K562 (cell line): ENCODE results near the gene RAI14. TPM values are rescaled to one million over a fixed set of nuclear protein-coding genes. Genes with fewer than 3 reads are reported as not detected.

Source experiments
- ATAC-seq: fragments of 200-7000 bp; cut with Tn5 transposase; 3 replicates; pipeline ENCODE4 v1.9.1; 2020; ENCODE audit warnings: moderate library complexity
- BruUV-seq: library from RNA; stranded (reverse); fragments of 400-500 nt; replicated peaks from 2 replicates; lab custom pipeline; 2021; lab: Mats Ljungman, UMichigan
- CTCF ChIA-PET: fragments of 300-600 bp; formaldehyde crosslinking; extraction: SDS; loops from one replicate; lab custom pipeline; 2021; ENCODE audit warnings: low intra/inter-chr PET ratio; lab: Yijun Ruan, JAX
- POLR2A ChIA-PET: fragments of 300-600, 350-650 bp; sonication (Branson Sonifier 250); formaldehyde crosslinking; extraction: SDS; loops from one replicate; lab custom pipeline; 2021; ENCODE audit warnings: antibody characterized with exemption, inconsistent platforms; lab: Yijun Ruan, JAX
- DNase-seq, 4 experiments: peaks; one replicate each; pipeline versions ENCODE4 v3.0.0 to v3.0.0-alpha.2; 2011 to 2018; ENCODE audit warnings: low spot score in 3 of 4, mixed read lengths in 3 of 4; ENCODE audit errors: extremely low read depth in 1 of 4
- FAIRE-seq: peaks from 2 replicates; lab custom pipeline; 2011; peaks lifted over from hg19 to GRCh38; lab: Jason Lieb, UNC
- H2AFZ ChIP-seq: 2 replicates; pipeline ENCODE4 v1.6.0; 2011; ENCODE audit warnings: low read depth, low read length, control low read depth, inconsistent platforms
- H3K27ac ChIP-seq: fragments of 200-600 bp; 3 replicates; pipeline ENCODE4 v1.8.0; 2011; ENCODE audit warnings: low read depth, mild to moderate bottlenecking, control low read depth, inconsistent platforms, low read length, moderate library complexity, mixed read lengths; ENCODE audit errors: extremely low read depth
- H3K27me3 ChIP-seq, 2 experiments: fragments of 300-600 bp in 1 of 2; 2 replicates in 1 of 2; 3 replicates in 1 of 2; pipeline versions ENCODE4 v1.6.0 to v1.8.0; 2011; ENCODE audit warnings: inconsistent platforms in 2 of 2, low read length in 2 of 2, mild to moderate bottlenecking in 1 of 2, mixed read lengths in 1 of 2, moderate library complexity in 1 of 2; ENCODE audit not compliant: control insufficient read depth in 2 of 2, insufficient read depth in 2 of 2
- H3K36me3 ChIP-seq: fragments of 300-600 bp; 3 replicates; pipeline ENCODE4 v1.8.0; 2011; ENCODE audit warnings: mild to moderate bottlenecking, low read length, inconsistent platforms; ENCODE audit not compliant: control insufficient read depth, insufficient read depth
- H3K4me1 ChIP-seq, 2 experiments: fragments of 200-600 bp in 1 of 2; replicated peaks in 1 of 2; 2 replicates in 1 of 2; 3 replicates in 1 of 2; pipeline versions ENCODE4 v1.5.1 to v1.8.0; 2011; ENCODE audit warnings: inconsistent platforms in 2 of 2, low read length in 2 of 2, mild to moderate bottlenecking in 1 of 2, mixed read lengths in 1 of 2, moderate library complexity in 1 of 2; ENCODE audit not compliant: control insufficient read depth in 2 of 2, insufficient read depth in 2 of 2
- H3K4me2 ChIP-seq: 2 replicates; pipeline ENCODE4 v1.6.1; 2011; ENCODE audit warnings: low read length, control low read depth, inconsistent platforms, mixed read lengths; ENCODE audit not compliant: insufficient read depth
- H3K4me3 ChIP-seq: fragments of 200-600 bp; sonication (generic), shearing (Covaris generic); 2 replicates; pipeline ENCODE4 v1.5.1; 2016; ENCODE audit warnings: control low read depth, inconsistent platforms
- H3K79me2 ChIP-seq: fragments of 200-600 bp; 3 replicates; pipeline ENCODE4 v1.8.0; 2011; ENCODE audit warnings: low read length, inconsistent platforms; ENCODE audit not compliant: control insufficient read depth, insufficient read depth
- H3K9ac ChIP-seq, 2 experiments: 2 replicates each; pipeline versions ENCODE4 v1.6.0 to v1.6.1; 2011; ENCODE audit warnings: low read depth in 2 of 2, low read length in 2 of 2, control low read depth in 1 of 2, inconsistent platforms in 1 of 2, mild to moderate bottlenecking in 1 of 2, mixed read lengths in 1 of 2; ENCODE audit not compliant: insufficient read depth in 1 of 2
- H3K9me1 ChIP-seq: one replicate; pipeline ENCODE4 v1.6.0; 2011; ENCODE audit warnings: inconsistent platforms, mild to moderate bottlenecking, low read length, moderate library complexity; ENCODE audit not compliant: control insufficient read depth, insufficient read depth
- H3K9me3 ChIP-seq: replicated peaks from 2 replicates; pipeline ENCODE4 v1.5.1; 2011; ENCODE audit warnings: low read depth, low read length, inconsistent platforms; ENCODE audit not compliant: control insufficient read depth, insufficient read depth
- H4K20me1 ChIP-seq: replicated peaks from 2 replicates; pipeline ENCODE4 v1.6.1; 2011; ENCODE audit warnings: low read length, inconsistent platforms, mixed read lengths; ENCODE audit not compliant: control insufficient read depth, insufficient read depth
- E2F8 ChIP-seq: fragments of 450-650 bp; IDR thresholded peaks from 2 replicates; pipeline ENCODE4 v1.7.1; 2018; ENCODE audit warnings: mild to moderate bottlenecking, low read depth; ENCODE audit not compliant: partially characterized antibody
- GATAD2B ChIP-seq: fragments of 450-650 bp; IDR thresholded peaks from 2 replicates; pipeline ENCODE4 v1.6.1; 2017; ENCODE audit warnings: mild to moderate bottlenecking, borderline replicate concordance
- HDAC6 ChIP-seq: IDR thresholded peaks from 2 replicates; pipeline ENCODE4 v1.6.1; 2012; ENCODE audit warnings: low read depth, mild to moderate bottlenecking, control low read depth, inconsistent platforms, low read length, moderate library complexity
- NFE2L1 ChIP-seq: fragments of 450-650 bp; IDR thresholded peaks from 2 replicates; pipeline ENCODE4 v1.6.1; 2016; ENCODE audit warnings: missing genetic modification characterization, low read depth, mild to moderate bottlenecking, missing compliant biosample characterization, moderate library complexity, borderline replicate concordance
- NFYB ChIP-seq: IDR thresholded peaks from 2 replicates; pipeline ENCODE4 v1.6.1; 2011; ENCODE audit warnings: mild to moderate bottlenecking, moderate library complexity; ENCODE audit not compliant: insufficient read length; ENCODE audit errors: extremely low read depth
- RFX1 ChIP-seq: fragments of 450-650 bp; IDR thresholded peaks from 2 replicates; pipeline ENCODE4 v1.6.1; 2016; ENCODE audit warnings: mild to moderate bottlenecking, moderate library complexity
- SLC30A9 ChIP-seq: fragments of 250-450 bp; sonication (Bioruptor Pico); IDR thresholded peaks from 2 replicates; pipeline ENCODE4 v1.8.0; 2022; ENCODE audit warnings: mild to moderate bottlenecking, moderate library complexity
- ZNF133 ChIP-seq: fragments of 250-450 bp; sonication (Bioruptor Pico); IDR thresholded peaks from 2 replicates; pipeline ENCODE4 v1.4.0; 2020; ENCODE audit warnings: mild to moderate bottlenecking
- WGBS: fragments of 100-300 bp; shearing (Covaris generic); methylation state at CpG from one replicate; pipeline ENCODE4 v1.1.6; 2016; ENCODE audit warnings: low coverage, mixed read lengths; ENCODE audit not compliant: insufficient coverage; ENCODE audit errors: missing lambda C conversion rate; 5-methylcytosine and 5-hydroxymethylcytosine counted together
- in situ Hi-C: fragments of 300-500 bp; cut with MboI; formaldehyde crosslinking; loops from 4 replicates; pipeline ENCODE4 v1.15.0; 2018; ENCODE audit warnings: inconsistent platforms, mixed read lengths
- intact Hi-C: fragments of 100-400 bp; cut with micrococcal nuclease; formaldehyde crosslinking; loops from 2 replicates; pipeline ENCODE4 v1.14.2; 2022
- polyA plus RNA-seq, 8 experiments: library from polyadenylated mRNA; depleted of rRNA in 4 of 8; stranded (reverse) in 5 of 8; unstranded in 3 of 8; fragments of >200 nt; fragmentation: Nextera tagmentation in 2 of 8; fragmentation: Illumina TruSeq in 1 of 8; extraction: Ambion mirVana in 2 of 8; extraction: Trizol in 1 of 8; gene quantifications; 2 replicates each; pipeline versions ENCODE4 v1.2.1 to v1.2.3, GENCODE V29; 2011 to 2014; ENCODE audit warnings: inconsistent platforms in 1 of 8, missing spikeins in 1 of 8
- total RNA-seq, 7 experiments: library from RNA; depleted of rRNA in 6 of 7; stranded (reverse); fragments of >200 nt in 6 of 7; fragmentation: Illumina TruSeq in 2 of 7; extraction: Trizol in 2 of 7; gene quantifications; 2 replicates each; pipeline versions ENCODE4 v1.2.1 to v1.2.3, GENCODE V29; 2011 to 2021; ENCODE audit warnings: low replicate concordance in 1 of 7
- TF ChIP-seq, protein P1 (sequence below): fragments of 250-450 bp; sonication (Bioruptor Pico); IDR thresholded peaks from 2 replicates; pipeline ENCODE4 v1.9.0; 2021; ENCODE audit warnings: mild to moderate bottlenecking, inconsistent platforms

The RAI14 gene
- total and polyA plus RNA-seq, 9 of the 15 experiments (the other 6 are each of a cell fraction or from before 2014, with no cell fraction given) = 11.3 to 82.5 (median 34.8) TPM

DNA sequence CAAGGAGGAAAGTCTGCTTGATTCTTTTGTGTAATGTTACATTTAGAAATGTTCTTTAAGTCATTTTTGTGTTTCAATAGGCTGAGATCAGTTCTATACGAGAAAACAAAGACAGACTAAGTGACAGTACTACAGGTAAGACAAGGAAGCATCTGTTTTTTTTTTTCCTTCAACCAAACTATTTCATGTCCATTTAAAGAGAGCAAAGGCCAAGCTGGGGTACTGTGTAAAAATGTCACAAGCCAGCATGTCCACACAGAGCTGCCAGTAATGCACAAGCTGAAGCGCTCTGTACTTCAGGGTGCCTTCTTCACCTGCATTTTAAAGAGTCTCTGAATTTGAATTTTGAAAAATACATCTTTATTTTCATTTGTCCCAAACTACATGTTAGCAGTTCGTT is 162.6 kb downstream of the RAI14 start:
- intact Hi-C loops = no loop called here
- FAIRE-seq (no peak), ATAC-seq (no peak), DNase-seq (no peak)
- no TSS peak for BruUV-seq
- 76% methylated on average over 3 of the region's 3 CpGs for WGBS
- Histone ChIP-seq H3K27ac (no peak overlapping the region), H3K79me2 (no peaks in the 10 kb centered on the region), H3K4me3 (no peak overlapping the region), H3K4me2 (no peak overlapping the region), H3K36me3 (peaks cover 29% of the 10 kb centered on the region; the same call in 2 of the 3 replicates), H4K20me1 (no peaks in the 10 kb centered on the region), H3K9me3 (no peaks in the 10 kb centered on the region), H2AFZ (no peak overlapping the region), H3K27me3 (no peaks in the 10 kb centered on the region), H3K9me1 (no peaks in the 10 kb centered on the region), H3K9ac (no peak overlapping the region), H3K4me1 (no peaks in the 10 kb centered on the region; a peak in 2 of 5 replicates)
- CTCF ChIA-PET = no interaction called here
- POLR2A ChIA-PET = interaction anchor here (1.1 kb wide), 1 partner anchor 14 kb away, joined by 4 read pairs; no protein-coding TSS in a partner anchor
- TF ChIP-seq GATAD2B (no peak), NFE2L1 (tag) (no peak), SLC30A9 (CRISPR knock-in tag) (no peak), ZNF133 (no peak), E2F8 (no peak), NFYB (no peak), RFX1 (no peak), HDAC6 (no peak)
- TF ChIP-seq, protein P1, sequence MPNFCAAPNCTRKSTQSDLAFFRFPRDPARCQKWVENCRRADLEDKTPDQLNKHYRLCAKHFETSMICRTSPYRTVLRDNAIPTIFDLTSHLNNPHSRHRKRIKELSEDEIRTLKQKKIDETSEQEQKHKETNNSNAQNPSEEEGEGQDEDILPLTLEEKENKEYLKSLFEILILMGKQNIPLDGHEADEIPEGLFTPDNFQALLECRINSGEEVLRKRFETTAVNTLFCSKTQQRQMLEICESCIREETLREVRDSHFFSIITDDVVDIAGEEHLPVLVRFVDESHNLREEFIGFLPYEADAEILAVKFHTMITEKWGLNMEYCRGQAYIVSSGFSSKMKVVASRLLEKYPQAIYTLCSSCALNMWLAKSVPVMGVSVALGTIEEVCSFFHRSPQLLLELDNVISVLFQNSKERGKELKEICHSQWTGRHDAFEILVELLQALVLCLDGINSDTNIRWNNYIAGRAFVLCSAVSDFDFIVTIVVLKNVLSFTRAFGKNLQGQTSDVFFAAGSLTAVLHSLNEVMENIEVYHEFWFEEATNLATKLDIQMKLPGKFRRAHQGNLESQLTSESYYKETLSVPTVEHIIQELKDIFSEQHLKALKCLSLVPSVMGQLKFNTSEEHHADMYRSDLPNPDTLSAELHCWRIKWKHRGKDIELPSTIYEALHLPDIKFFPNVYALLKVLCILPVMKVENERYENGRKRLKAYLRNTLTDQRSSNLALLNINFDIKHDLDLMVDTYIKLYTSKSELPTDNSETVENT (CRISPR knock-in tag) = no peak
- in situ Hi-C loops = no loop called here
